Esophagus squamous epithelium (tissue), 5 donors: ENCODE data around the gene DNAJC13. TPM values are rescaled to one million over a fixed set of nuclear protein-coding genes. Genes with fewer than 3 reads are reported as not detected.

ENCODE experiments used
- DNase-seq: peaks from one replicate; lab custom pipeline; 2025; lab: John Stamatoyannopoulos, UW
- H3K27ac ChIP-seq, 4 donors: fragments of 200-600 bp; sonication (generic); one replicate each; pipeline ENCODE4 v1.5.1; 2016 to 2019; ENCODE audit warnings: mild to moderate bottlenecking in 1 of 4
- H3K27me3 ChIP-seq, 4 donors: fragments of 200-600 bp; sonication (generic); 1 replicate in 3 of 4; 2 replicates in 1 of 4; pipeline versions ENCODE4 v1.5.1 to v1.6.0; 2017 to 2021; ENCODE audit warnings: antibody characterized with exemption in 1 of 4
- H3K36me3 ChIP-seq, 3 donors: fragments of 200-600 bp; sonication (generic); one replicate each; pipeline ENCODE4 v1.5.1; 2016 to 2019
- H3K4me1 ChIP-seq, 3 donors: fragments of 200-600 bp; sonication (generic); one replicate each; pipeline ENCODE4 v1.5.1; 2017 to 2019
- H3K4me3 ChIP-seq, 4 donors: fragments of 200-600 bp; sonication (generic); 1 replicate in 3 of 4; 2 replicates in 1 of 4; pipeline ENCODE4 v1.5.1; 2016 to 2019; ENCODE audit warnings: mild to moderate bottlenecking in 2 of 4, moderate library complexity in 1 of 4
- H3K9me3 ChIP-seq, 3 donors: fragments of 200-600 bp; sonication (generic); one replicate each; pipeline ENCODE4 v1.5.1; 2016 to 2019
- CTCF ChIP-seq, 6 experiments: fragments of 450-650 bp in 4 of 6; fragments of 200-600 bp in 2 of 6; sonication (generic) in 2 of 6; IDR thresholded peaks; one replicate each; pipeline ENCODE4 v1.5.1; 2016 to 2019; ENCODE audit warnings: antibody characterized with exemption in 6 of 6, mild to moderate bottlenecking in 4 of 6, moderate library complexity in 4 of 6
- POLR2A ChIP-seq, 4 donors: fragments of 450-650 bp; IDR thresholded peaks; one replicate each; pipeline ENCODE4 v1.6.1; 2017; ENCODE audit warnings: antibody characterized with exemption in 4 of 4, mild to moderate bottlenecking in 4 of 4, moderate library complexity in 3 of 4
- WGBS, 2 donors: methylation state at CpG; one replicate each; pipeline ENCODE4 v1.1.5; 2018; 5-methylcytosine and 5-hydroxymethylcytosine counted together
- intact Hi-C: fragments of 100-400 bp; cut with DNase I; formaldehyde crosslinking; loops from one replicate; pipeline ENCODE4 v1.15.0; 2022
- total RNA-seq, 4 donors: library from RNA; depleted of rRNA; stranded (reverse); fragments of >200 nt; gene quantifications; one replicate each; pipeline ENCODE4 v1.1.0, GENCODE V29; 2016
- donor health status: DM: yes; HTN: yes; CAD: no.

DNAJC13 gene
- total RNA-seq, 4 donors from 2014 or later, result 23.0 to 36.4 (median 25.9) TPM

- no peak overlapping the region for H3K4me3 ChIP-seq
- H3K27ac ChIP-seq, result no peak overlapping the region
- H3K9me3 ChIP-seq, result no peaks in the 10 kb centered on the region
- DNase-seq, result no peak
- WGBS, 2 donors, result 85 to 95% methylated on average over 4 of the region's 4 CpGs
- H3K36me3 ChIP-seq, result peaks cover 0 to 31% (median 4%) of the 10 kb centered on the region in 3 donors
- TF ChIP-seq POLR2A (IDR thresholded peaks at IDR 0.05) (no peak), CTCF (IDR thresholded peaks at IDR 0.05) (no peak)
- no peaks in the 10 kb centered on the region for H3K27me3 ChIP-seq
- H3K4me1 ChIP-seq, result peaks cover 0 to 5% (median 0%) of the 10 kb centered on the region in 3 donors
- intact Hi-C loops, result no loop called here
Observed at GRCh38 chr3:132561003-132561402, 143.7 kb downstream of the DNAJC13 start.

GRCh38 chr3:132563420-132564069, 146.2 kb downstream of the DNAJC13 start:
- H3K27me3 ChIP-seq, result no peaks in the 10 kb centered on the region
- H3K4me1 ChIP-seq, result no peaks in the 10 kb centered on the region
- no peaks in the 10 kb centered on the region for H3K9me3 ChIP-seq
- H3K4me3 ChIP-seq, result no peak overlapping the region
- TF ChIP-seq CTCF (IDR thresholded peaks at IDR 0.05) (no peak), POLR2A (IDR thresholded peaks at IDR 0.05) (no peak)
- WGBS, 2 donors, result 82 to 85% methylated on average over 4 of the region's 4 CpGs
- no peak for DNase-seq
- no peak overlapping the region for H3K27ac ChIP-seq
- intact Hi-C loops, result no loop called here
- H3K36me3 ChIP-seq, result peaks cover 0 to 24% (median 4%) of the 10 kb centered on the region in 3 donors

GRCh38 chr3:132564070-132564465, 146.8 kb downstream of the DNAJC13 start:
- no peak overlapping the region for H3K4me3 ChIP-seq
- no peaks in the 10 kb centered on the region for H3K9me3 ChIP-seq
- H3K36me3 ChIP-seq, result peaks cover 0 to 18% (median 0%) of the 10 kb centered on the region in 3 donors
- no peaks in the 10 kb centered on the region for H3K4me1 ChIP-seq
- intact Hi-C loops, result no loop called here
- 80 to 92% methylated on average over 2 of the region's 2 CpGs for WGBS, 2 donors
- H3K27ac ChIP-seq, result no peak overlapping the region
- DNase-seq, result no peak
- no peak for TF ChIP-seq POLR2A (IDR thresholded peaks at IDR 0.05)
- no peak for TF ChIP-seq CTCF (IDR thresholded peaks at IDR 0.05)
- H3K27me3 ChIP-seq, result no peaks in the 10 kb centered on the region

- no peak overlapping the region for H3K4me3 ChIP-seq
- H3K27ac ChIP-seq, result no peak overlapping the region
- TF ChIP-seq POLR2A (IDR thresholded peaks at IDR 0.05), result no peak
- TF ChIP-seq CTCF (IDR thresholded peaks at IDR 0.05), result no peak
- intact Hi-C loops, result no loop called here
- no peak for DNase-seq
- 62 to 72% methylated on average over 2 of the region's 2 CpGs for WGBS, 2 donors
- H3K9me3 ChIP-seq, result no peaks in the 10 kb centered on the region
- no peaks in the 10 kb centered on the region for H3K27me3 ChIP-seq
- peaks cover 0 to 6% (median 0%) of the 10 kb centered on the region in 3 donors for H3K36me3 ChIP-seq
- H3K4me1 ChIP-seq, result no peaks in the 10 kb centered on the region
Observed at GRCh38 chr3:132568422-132568821, 151.1 kb downstream of the DNAJC13 start.

GRCh38 chr3:132569153-132569552, 151.9 kb downstream of the DNAJC13 start:
- no peaks in the 10 kb centered on the region for H3K27me3 ChIP-seq
- DNase-seq, result no peak
- TF ChIP-seq CTCF (IDR thresholded peaks at IDR 0.05) (no peak), POLR2A (IDR thresholded peaks at IDR 0.05) (no peak)
- peak overlapping the region in 1 of 4 donors; percentile 26 for H3K27ac ChIP-seq
- 38 to 50% methylated on average over 2 of the region's 2 CpGs for WGBS, 2 donors
- no peak overlapping the region for H3K4me3 ChIP-seq
- intact Hi-C loops, result no loop called here
- H3K9me3 ChIP-seq, result no peaks in the 10 kb centered on the region
- H3K36me3 ChIP-seq, result peaks cover 0 to 6% (median 0%) of the 10 kb centered on the region in 3 donors
- peaks cover 0 to 4% (median 0%) of the 10 kb centered on the region in 3 donors for H3K4me1 ChIP-seq
